ENCODE measurements around the gene DHRS1.

Gene DHRS1

DNA sequence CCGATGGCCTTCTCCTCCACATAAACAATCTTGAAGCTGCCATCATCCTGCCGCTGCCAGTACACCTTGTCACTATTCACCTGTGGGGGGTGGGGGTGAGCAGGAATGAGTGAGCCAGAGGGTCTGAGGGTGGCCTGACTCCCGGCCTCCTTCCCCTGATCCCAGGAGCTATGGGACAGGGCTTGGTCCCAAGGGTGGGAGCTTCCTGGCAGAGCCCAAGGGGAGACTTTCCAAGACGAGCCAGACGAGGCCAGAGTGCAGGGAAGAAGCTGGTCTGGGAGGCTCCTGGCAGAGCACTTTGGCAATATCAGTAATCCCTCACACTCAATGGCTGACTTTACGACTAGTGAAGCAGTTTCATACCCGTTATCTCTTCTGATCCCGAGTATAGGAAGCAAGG, 44.1 kb downstream of the DHRS1 start:
- TF ChIP-seq, protein P1, sequence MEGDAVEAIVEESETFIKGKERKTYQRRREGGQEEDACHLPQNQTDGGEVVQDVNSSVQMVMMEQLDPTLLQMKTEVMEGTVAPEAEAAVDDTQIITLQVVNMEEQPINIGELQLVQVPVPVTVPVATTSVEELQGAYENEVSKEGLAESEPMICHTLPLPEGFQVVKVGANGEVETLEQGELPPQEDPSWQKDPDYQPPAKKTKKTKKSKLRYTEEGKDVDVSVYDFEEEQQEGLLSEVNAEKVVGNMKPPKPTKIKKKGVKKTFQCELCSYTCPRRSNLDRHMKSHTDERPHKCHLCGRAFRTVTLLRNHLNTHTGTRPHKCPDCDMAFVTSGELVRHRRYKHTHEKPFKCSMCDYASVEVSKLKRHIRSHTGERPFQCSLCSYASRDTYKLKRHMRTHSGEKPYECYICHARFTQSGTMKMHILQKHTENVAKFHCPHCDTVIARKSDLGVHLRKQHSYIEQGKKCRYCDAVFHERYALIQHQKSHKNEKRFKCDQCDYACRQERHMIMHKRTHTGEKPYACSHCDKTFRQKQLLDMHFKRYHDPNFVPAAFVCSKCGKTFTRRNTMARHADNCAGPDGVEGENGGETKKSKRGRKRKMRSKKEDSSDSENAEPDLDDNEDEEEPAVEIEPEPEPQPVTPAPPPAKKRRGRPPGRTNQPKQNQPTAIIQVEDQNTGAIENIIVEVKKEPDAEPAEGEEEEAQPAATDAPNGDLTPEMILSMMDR (IDR thresholded peaks at IDR 0.05; ENCODE audit: insufficient read depth, low read depth, low read length, missing control alignments) = no peak

DNA sequence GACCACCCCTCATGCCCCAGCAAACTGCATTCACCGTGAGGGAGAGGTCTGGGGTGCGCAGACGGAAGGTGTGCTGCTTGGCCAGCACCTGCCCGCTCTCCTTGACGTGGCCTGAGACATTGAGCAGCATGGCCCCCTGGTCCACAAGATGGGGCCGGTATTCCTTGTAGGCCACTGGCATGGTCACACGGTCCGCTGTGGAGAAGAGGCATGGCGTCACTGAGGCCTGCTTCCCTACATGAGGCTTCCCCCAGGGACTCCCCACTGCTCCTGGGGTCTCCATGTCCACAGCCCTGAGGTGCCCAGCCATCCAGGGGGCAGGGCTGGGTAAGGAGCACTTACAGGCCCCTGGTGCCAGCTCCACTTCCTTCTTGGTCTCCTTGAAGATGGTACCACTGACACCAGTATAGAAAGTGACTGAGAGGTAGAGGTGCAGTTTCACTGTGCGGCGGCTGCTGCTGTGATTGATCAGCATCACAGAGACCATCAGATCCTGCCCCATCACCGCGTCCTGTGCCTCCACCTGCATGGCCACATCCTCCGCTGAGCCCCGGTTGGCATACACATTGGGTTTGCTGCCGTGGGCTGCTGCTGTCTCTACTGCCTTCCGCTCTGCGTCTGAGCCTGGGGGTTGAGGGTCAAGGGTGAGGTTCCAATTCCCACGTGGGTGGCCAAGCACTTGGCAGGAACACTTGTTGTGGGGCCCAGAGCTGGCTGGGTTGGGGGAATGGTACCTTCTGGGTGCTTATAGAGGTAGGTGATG, 44.8 kb downstream of the DHRS1 start:
- TF ChIP-seq, protein P1 (IDR thresholded peaks at IDR 0.05; ENCODE audit: insufficient read depth, low read depth, low read length, missing control alignments) = no peak
- H3K4me3 ChIP-seq (ENCODE audit: low read length) = no peak overlapping the region
- DNase-seq (ENCODE audit: low read depth) = no peak

More for the DNA sequence above, 44.1 kb downstream of the DHRS1 start:
- no peak for DNase-seq (ENCODE audit: low read depth)
- H3K4me3 ChIP-seq (ENCODE audit: low read length) = no peak overlapping the region

DNA sequence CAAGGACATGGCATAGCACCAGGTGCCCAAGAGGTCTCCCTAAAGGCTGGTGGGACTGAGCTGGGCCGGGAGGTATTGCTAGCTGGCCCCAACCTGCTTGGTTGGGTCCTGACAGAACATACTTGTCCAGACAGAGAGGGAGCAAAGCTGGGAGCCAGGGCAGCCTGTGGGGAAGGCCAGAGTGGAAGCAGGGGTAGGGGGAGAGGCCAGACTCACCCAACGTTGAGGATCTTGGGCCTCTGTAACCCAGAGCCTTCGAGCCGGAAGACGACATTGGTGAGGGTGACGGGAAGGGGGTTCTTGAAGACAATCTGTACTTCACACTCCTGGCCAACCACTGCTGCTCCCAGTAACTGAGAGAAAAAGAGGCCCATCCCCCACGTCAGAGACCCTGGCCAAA, 45.6 kb downstream of the DHRS1 start:
- no peak for DNase-seq (ENCODE audit: low read depth)
- no peak overlapping the region for H3K4me3 ChIP-seq (ENCODE audit: low read length)
- TF ChIP-seq, protein P1 (IDR thresholded peaks at IDR 0.05; ENCODE audit: insufficient read depth, low read depth, low read length, missing control alignments) = no peak

DNA sequence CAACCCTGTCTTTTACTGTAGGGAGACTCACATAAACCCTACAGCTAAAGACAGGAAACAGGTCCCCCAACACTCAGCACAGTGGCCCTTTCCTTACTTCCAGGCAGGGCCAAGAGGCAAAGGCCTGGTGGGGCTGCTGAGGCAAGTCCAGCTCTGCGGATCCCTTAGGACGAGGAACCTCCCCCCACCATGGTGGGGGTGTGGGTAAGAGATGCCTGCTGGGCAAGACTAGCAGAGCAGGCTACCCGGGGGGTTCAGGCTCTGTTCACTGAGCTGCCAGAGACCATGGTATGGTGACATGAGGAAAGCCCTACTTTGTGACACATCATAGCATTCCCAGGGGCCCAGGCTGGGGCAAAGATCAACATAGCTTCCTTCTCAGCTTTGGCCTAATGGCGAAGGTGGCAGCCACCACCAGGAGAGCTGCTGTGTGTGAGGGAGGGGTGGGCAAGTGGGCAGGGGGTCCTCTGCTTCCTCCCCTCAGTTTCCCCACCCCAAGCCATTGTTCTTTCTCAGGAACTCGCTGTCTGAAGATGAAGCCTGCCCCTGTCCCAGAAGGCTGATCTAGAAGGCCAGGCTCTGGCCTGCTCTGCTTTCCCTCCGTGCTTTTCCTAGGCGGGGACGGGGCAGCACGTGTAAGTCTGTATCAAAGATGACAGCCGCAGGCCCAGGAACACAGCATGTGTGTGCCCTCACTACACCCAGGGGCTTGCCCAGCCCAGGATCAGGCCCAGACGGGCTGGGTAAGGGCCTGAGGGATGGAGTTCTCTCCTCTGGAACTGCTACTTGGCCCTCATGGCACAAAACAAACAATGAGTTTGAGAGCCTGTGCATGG, 47.1 kb downstream of the DHRS1 start:
- TF ChIP-seq, protein P1 (IDR thresholded peaks at IDR 0.05; ENCODE audit: insufficient read depth, low read depth, low read length, missing control alignments) = no peak
- no peak for DNase-seq (ENCODE audit: low read depth)
- no peak overlapping the region for H3K4me3 ChIP-seq (ENCODE audit: low read length)

DNA sequence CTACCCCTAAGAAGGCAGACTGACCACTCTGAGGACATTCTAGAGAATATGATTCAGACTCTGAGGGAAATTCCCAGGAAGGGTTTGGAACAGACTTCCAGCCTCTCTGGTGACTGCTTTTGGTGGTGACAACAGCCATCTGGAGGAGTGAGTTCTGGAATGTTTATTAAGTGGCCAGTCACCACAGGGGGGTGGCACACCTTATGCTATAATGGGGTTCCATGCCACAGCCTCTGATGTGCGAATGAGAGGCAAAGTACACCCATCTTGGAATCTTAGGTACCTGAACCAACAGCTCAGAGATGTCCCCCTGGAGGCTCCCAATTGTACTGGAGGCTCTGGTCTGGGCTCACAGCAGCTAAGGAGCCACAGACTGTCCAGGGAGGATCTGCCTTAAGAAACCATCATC, 47.7 kb downstream of the DHRS1 start:
- TF ChIP-seq, protein P1 (IDR thresholded peaks at IDR 0.05; ENCODE audit: insufficient read depth, low read depth, low read length, missing control alignments) = no peak
- peak; percentile 39 for DNase-seq (ENCODE audit: low read depth)

DNA sequence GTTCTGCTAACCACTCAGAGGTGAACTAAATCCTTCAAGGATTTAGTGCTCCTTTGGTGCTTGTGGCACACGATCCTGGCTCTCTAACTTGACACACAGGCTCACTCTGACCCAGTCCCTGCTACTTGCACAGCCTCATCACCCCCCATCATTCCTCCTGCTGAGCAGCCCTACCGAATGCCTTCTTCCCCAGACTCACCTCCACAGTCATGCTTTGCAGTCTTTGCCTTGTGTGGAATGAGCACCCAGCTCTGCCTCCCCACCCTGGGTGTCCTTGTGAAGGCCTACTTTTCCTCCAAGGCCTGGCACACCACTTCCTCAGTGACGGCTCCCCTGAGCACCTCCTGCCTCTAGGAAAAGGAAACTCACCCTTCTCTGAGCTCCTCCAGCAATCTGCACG, 49.2 kb downstream of the DHRS1 start:
- TF ChIP-seq, protein P1 (IDR thresholded peaks at IDR 0.05; ENCODE audit: insufficient read depth, low read depth, low read length, missing control alignments) = no peak
- no peak overlapping the region for H3K4me3 ChIP-seq (ENCODE audit: low read length)
- DNase-seq (ENCODE audit: low read depth) = no peak

More for the DNA sequence above, 47.7 kb downstream of the DHRS1 start:
- H3K4me3 ChIP-seq (ENCODE audit: low read length) = no peak overlapping the region
